Sigmoid colon (tissue), 7 donors: ENCODE measurements around the gene SCUBE3. TPM values are rescaled to one million over a fixed set of nuclear protein-coding genes. Genes with fewer than 3 reads are reported as not detected.

Experiments
- DNase-seq: peaks from one replicate; pipeline ENCODE4 v3.0.0-alpha.2; 2019
- H3K27ac ChIP-seq, 4 donors: fragments of 200-600 bp; sonication (generic); one replicate each; pipeline ENCODE4 v1.5.1; 2016 to 2019; ENCODE audit warnings: mild to moderate bottlenecking in 1 of 4
- H3K27me3 ChIP-seq, 3 donors: fragments of 200-600 bp; sonication (generic); one replicate each; pipeline ENCODE4 v1.5.1; 2019; ENCODE audit warnings: mild to moderate bottlenecking in 1 of 3
- H3K36me3 ChIP-seq, 4 donors: fragments of 200-600 bp; sonication (generic); one replicate each; pipeline ENCODE4 v1.5.1; 2016 to 2019
- H3K4me1 ChIP-seq, 4 donors: fragments of 200-600 bp; sonication (generic); one replicate each; pipeline ENCODE4 v1.5.1; 2017 to 2019
- H3K4me3 ChIP-seq, 4 donors: fragments of 200-600 bp; sonication (generic); one replicate each; pipeline ENCODE4 v1.5.1; 2017 to 2019; ENCODE audit warnings: mild to moderate bottlenecking in 2 of 4, moderate library complexity in 1 of 4
- H3K9me3 ChIP-seq, 4 donors: fragments of 200-600 bp in 3 of 4; sonication (generic) in 3 of 4; one replicate each; pipeline versions ENCODE4 v1.5.1 to v1.6.1; 2013 to 2019
- EP300 ChIP-seq, 4 donors: sonication (generic); formaldehyde crosslinking; IDR thresholded peaks; one replicate each; pipeline ENCODE4 v1.6.1; 2017; ENCODE audit warnings: antibody characterized with exemption in 4 of 4
- POLR2A ChIP-seq, 2 donors: fragments of 450-650 bp; IDR thresholded peaks; one replicate each; pipeline ENCODE4 v1.6.1; 2016; ENCODE audit warnings: antibody characterized with exemption in 2 of 2, mild to moderate bottlenecking in 2 of 2, moderate library complexity in 2 of 2
- POLR2AphosphoS5 ChIP-seq, 4 donors: sonication (generic); formaldehyde crosslinking; IDR thresholded peaks; one replicate each; pipeline ENCODE4 v1.6.1; 2017; ENCODE audit warnings: antibody characterized with exemption in 4 of 4
- whole genome bisulfite sequencing, 2 donors: extraction: QIAGEN DNeasy Blood & Tissue Kit; methylation state at CpG; one replicate each; pipeline ENCODE4 v1.1.7; 2013; 5-methylcytosine and 5-hydroxymethylcytosine counted together
- intact Hi-C: fragments of 100-400 bp; cut with DNase I; formaldehyde crosslinking; loops from one replicate; pipeline ENCODE4 v1.15.1; 2023
- polyA plus RNA-seq, 3 donors: library from polyadenylated mRNA; stranded (reverse); fragments of 200-250 nt; gene quantifications; one replicate each; pipeline ENCODE4 v1.2.3, GENCODE V29; 2013
- total RNA-seq, 4 donors: library from RNA; depleted of rRNA; stranded (reverse); fragments of >200 nt; gene quantifications; one replicate each; pipeline ENCODE4 v1.1.0, GENCODE V29; 2016
- TF ChIP-seq, protein P1 (sequence below), 4 experiments: fragments of 450-650 bp in 3 of 4; fragments of 200-600 bp in 1 of 4; IDR thresholded peaks; one replicate each; pipeline ENCODE4 v1.5.1; 2016 to 2019; ENCODE audit warnings: antibody characterized with exemption in 4 of 4, mild to moderate bottlenecking in 3 of 4, moderate library complexity in 2 of 4
- donor health status: healthy with polysubstance abuse.
- donor health status: Bipolar disorder and iron deficiency.
- donor health status: healthy.

SCUBE3 gene
- total and polyA plus RNA-seq, 7 donors, result 0.29 to 12.7 (median 4.9) TPM; not detected in 2

DNA sequence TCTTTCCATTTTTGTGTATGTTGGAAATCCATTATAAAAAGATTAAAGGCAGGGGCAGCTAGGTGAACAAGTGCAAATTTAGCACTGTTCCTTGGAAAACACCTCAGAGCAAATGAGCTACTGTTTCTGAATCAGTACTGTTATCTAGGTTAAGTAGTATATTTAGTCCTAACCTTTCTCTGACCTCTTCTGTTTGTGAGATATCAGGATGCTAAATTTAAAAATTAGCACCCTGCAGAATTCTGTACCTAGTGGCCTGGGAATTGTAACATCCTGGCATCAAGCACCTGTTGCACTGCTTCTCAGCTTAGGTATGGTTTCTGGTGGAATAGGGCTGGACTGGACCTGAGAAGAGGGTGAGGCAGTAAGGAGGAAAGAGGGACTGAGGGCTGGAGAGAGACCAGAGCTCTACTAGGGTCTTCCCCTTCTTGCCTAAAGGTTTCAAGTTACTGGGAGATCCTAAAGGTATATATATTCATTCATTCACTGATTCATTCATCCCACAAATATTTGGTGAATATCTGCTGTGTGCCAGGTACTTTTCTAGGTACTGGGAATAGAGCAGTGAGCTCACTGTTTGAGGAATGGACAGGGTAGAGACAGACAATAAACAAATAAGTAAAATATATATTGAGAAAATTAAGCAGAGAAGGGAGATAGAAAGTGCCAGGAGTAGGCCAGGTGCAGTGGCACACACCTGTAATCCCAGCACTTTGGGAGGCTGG lies 51.0 kb downstream of the SCUBE3 start:
- peak; percentile 3 for DNase-seq
- TF ChIP-seq, protein P1, sequence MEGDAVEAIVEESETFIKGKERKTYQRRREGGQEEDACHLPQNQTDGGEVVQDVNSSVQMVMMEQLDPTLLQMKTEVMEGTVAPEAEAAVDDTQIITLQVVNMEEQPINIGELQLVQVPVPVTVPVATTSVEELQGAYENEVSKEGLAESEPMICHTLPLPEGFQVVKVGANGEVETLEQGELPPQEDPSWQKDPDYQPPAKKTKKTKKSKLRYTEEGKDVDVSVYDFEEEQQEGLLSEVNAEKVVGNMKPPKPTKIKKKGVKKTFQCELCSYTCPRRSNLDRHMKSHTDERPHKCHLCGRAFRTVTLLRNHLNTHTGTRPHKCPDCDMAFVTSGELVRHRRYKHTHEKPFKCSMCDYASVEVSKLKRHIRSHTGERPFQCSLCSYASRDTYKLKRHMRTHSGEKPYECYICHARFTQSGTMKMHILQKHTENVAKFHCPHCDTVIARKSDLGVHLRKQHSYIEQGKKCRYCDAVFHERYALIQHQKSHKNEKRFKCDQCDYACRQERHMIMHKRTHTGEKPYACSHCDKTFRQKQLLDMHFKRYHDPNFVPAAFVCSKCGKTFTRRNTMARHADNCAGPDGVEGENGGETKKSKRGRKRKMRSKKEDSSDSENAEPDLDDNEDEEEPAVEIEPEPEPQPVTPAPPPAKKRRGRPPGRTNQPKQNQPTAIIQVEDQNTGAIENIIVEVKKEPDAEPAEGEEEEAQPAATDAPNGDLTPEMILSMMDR (IDR thresholded peaks at IDR 0.05), result no peak
- TF ChIP-seq POLR2A (IDR thresholded peaks at IDR 0.05), result no peak
- TF ChIP-seq POLR2AphosphoS5 (IDR thresholded peaks at IDR 0.05), result no peak
- no peak for TF ChIP-seq EP300 (IDR thresholded peaks at IDR 0.05)
- no peaks in the 10 kb centered on the region for H3K36me3 ChIP-seq
- intact Hi-C loops, result no loop called here
- H3K27me3 ChIP-seq, result no peaks in the 10 kb centered on the region
- H3K4me1 ChIP-seq, result peaks cover 0 to 21% (median 10%) of the 10 kb centered on the region in 4 donors
- no peak overlapping the region for H3K4me3 ChIP-seq
- no peak overlapping the region for H3K27ac ChIP-seq
- H3K9me3 ChIP-seq, result no peaks in the 10 kb centered on the region

DNA sequence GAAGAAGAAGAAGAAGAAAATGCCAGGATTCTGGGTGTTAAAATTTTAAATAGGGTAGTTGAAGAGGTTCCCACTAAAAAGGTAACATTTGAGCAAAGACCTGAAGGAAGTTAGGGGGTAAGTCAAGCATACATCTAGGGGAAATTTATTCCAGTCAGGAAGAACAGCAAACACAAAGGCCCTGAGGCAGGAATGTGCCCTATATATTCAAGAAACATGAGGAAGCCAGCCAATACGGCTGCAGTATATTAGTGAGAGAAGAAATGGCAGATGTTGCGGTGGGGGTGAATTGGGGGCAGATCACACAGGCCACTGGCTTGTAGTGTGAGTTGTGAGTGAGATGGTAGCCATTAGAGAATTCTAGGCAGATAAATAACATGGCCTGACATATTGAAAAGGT lies 51.8 kb downstream of the SCUBE3 start:
- intact Hi-C loops, result no loop called here
- Histone ChIP-seq H3K27me3 (no peaks in the 10 kb centered on the region), H3K9me3 (no peaks in the 10 kb centered on the region), H3K4me1 (peaks cover 0 to 16% (median 5%) of the 10 kb centered on the region in 4 donors), H3K36me3 (no peaks in the 10 kb centered on the region), H3K4me3 (no peak overlapping the region), H3K27ac (no peak overlapping the region)
- DNase-seq, result no peak
- TF ChIP-seq POLR2AphosphoS5 (IDR thresholded peaks at IDR 0.05) (no peak), POLR2A (IDR thresholded peaks at IDR 0.05) (no peak), EP300 (IDR thresholded peaks at IDR 0.05) (no peak)
- TF ChIP-seq, protein P1 (IDR thresholded peaks at IDR 0.05), result no peak
- 92 to 94% methylated on average over 2 of the region's 2 CpGs for WGBS, 2 donors

DNA sequence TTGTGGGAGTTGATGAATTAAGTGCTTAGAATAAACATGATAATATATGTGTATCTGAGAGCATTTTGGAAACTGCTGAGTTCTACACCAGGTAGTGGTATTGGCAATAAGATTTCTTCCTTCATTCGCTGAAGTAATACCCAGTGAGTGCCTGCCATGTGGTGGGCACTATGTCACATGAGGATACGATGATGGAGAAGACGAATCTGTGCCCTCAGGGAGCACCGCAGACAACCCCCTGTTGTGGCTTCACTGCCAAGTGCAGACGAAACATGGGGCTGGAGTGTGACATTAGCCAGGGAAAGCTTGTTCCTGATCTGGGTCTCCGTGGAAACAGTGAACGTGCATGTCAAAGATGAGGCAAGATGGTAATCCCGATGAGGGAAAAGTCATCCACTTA lies 53.7 kb downstream of the SCUBE3 start:
- no peaks in the 10 kb centered on the region for H3K27me3 ChIP-seq
- H3K27ac ChIP-seq, result no peak overlapping the region
- H3K9me3 ChIP-seq, result no peaks in the 10 kb centered on the region
- no peak for TF ChIP-seq POLR2AphosphoS5 (IDR thresholded peaks at IDR 0.05)
- TF ChIP-seq EP300 (IDR thresholded peaks at IDR 0.05), result no peak
- TF ChIP-seq, protein P1 (IDR thresholded peaks at IDR 0.05), result no peak
- TF ChIP-seq POLR2A (IDR thresholded peaks at IDR 0.05), result no peak
- peaks cover 0 to 13% (median 2%) of the 10 kb centered on the region in 4 donors for H3K4me1 ChIP-seq
- no peak overlapping the region for H3K4me3 ChIP-seq
- intact Hi-C loops, result no loop called here
- peak; percentile 40 for DNase-seq
- H3K36me3 ChIP-seq, result no peaks in the 10 kb centered on the region
- WGBS, 2 donors, result 93 to 96% methylated on average over 8 of the region's 8 CpGs

DNA sequence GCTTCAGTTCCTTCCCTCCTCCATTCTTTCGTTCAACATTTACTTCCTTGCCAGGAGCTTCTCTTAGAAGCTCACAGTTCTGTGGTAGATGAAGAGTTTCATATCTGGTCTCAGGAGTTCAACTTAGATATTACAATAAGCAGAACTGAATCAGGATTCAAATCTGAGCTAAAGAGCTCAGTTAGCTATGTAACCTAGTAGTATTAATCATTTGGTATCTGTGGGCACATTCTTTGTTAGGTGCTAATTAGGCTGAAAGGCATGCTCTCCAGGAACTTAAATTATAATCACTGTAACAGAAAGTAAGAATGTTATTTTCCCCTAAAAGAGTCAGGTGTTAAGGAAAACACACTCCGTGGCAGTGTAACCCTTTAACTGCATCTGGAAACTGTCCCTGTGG lies 54.1 kb downstream of the SCUBE3 start:
- Histone ChIP-seq H3K4me1 (peaks cover 0 to 13% (median 2%) of the 10 kb centered on the region in 4 donors), H3K9me3 (no peaks in the 10 kb centered on the region), H3K27ac (no peak overlapping the region), H3K36me3 (no peaks in the 10 kb centered on the region), H3K4me3 (no peak overlapping the region), H3K27me3 (no peaks in the 10 kb centered on the region)
- TF ChIP-seq, protein P1 (IDR thresholded peaks at IDR 0.05), result no peak
- TF ChIP-seq EP300 (IDR thresholded peaks at IDR 0.05) (no peak), POLR2AphosphoS5 (IDR thresholded peaks at IDR 0.05) (no peak), POLR2A (IDR thresholded peaks at IDR 0.05) (no peak)
- DNase-seq, result no peak
- intact Hi-C loops, result no loop called here
- 78 to 90% methylated on average over 2 of the region's 2 CpGs for WGBS, 2 donors

DNA sequence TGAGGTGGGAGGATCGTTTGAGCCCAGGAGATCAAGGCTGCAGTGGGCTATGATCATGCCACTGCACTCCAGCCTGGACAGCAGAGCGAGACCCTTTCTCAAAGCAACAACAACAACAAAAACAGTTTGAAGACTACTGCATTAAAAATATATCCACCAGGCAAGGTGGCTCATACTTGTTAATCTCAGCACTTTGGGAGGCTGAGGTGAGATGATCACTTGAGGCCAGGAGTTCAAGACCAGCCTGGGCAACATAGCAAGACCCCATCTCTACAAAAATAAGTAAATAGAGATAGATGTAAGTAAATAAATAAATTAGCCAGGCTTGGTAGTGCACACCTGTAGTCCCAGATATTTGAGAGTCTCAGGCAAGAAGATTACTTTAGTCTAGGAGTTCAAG lies 58.2 kb downstream of the SCUBE3 start:
- Histone ChIP-seq H3K27me3 (no peaks in the 10 kb centered on the region), H3K9me3 (no peaks in the 10 kb centered on the region), H3K27ac (no peak overlapping the region), H3K36me3 (no peaks in the 10 kb centered on the region), H3K4me3 (no peak overlapping the region), H3K4me1 (peaks cover 0 to 21% (median 13%) of the 10 kb centered on the region in 4 donors)
- DNase-seq, result no peak
- TF ChIP-seq, protein P1 (IDR thresholded peaks at IDR 0.05), result no peak
- no peak for TF ChIP-seq EP300 (IDR thresholded peaks at IDR 0.05)
- no peak for TF ChIP-seq POLR2A (IDR thresholded peaks at IDR 0.05)
- TF ChIP-seq POLR2AphosphoS5 (IDR thresholded peaks at IDR 0.05), result no peak
- intact Hi-C loops, result no loop called here
- WGBS, 2 donors, result 97 to 98% methylated on average over 2 of the region's 2 CpGs
